GM12873 (cell line): ENCODE results near the gene FIGLA.

Experiments used
- CTCF ChIP-seq: IDR thresholded peaks from 2 replicates; pipeline ENCODE4 v1.5.1; 2012; ENCODE audit warnings: low read depth, mild to moderate bottlenecking, moderate library complexity, low read length, control low read depth; ENCODE audit not compliant: insufficient read depth; ENCODE audit errors: missing control alignments

FIGLA gene

DNA sequence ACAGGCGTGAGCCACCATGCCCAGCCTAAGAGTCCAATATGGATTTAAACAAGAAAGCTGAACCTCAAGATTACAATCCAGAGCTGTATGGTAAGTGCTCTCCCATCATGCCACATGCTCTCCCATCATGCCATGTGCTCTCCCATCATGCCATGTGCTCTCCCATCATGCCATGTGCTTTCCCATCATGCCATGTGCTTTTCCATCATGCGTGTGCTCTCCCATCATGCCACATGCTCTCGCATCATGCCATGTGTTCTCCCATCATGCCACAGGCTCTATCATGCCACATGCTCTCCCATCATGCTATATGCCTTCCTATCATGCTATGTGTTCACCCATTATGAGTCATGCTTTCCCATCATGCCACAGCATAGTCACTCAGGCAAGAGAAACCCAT, 43.2 kb downstream of the FIGLA start:
- no peak for TF ChIP-seq CTCF

- no peak for TF ChIP-seq CTCF
These were observed 44.1 kb downstream of the FIGLA start for GRCh38 chr2:70746094-70746974.

- TF ChIP-seq CTCF, result no peak
These were observed 45.1 kb downstream of the FIGLA start for GRCh38 chr2:70745276-70745825.

- no peak for TF ChIP-seq CTCF
These were observed 46.0 kb downstream of the FIGLA start for GRCh38 chr2:70744397-70744796.

DNA sequence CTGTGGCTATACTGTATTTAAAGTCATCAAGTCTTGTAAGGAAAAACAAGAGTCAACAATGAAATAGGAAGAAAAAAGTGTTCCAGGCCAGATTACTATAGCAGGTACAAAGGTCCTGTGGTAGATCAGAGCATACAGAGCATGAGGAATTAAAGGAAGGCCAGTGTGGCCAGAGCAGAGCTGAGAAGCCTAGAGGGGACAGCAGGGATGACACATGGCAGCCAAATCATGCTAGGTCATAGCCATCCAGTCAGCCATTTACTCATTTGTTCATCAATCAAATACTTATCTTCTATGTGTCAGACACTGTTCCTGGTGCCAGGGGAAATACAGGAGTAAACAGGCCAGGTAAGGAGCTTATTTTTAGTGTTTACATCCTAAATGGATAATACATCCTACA, 46.8 kb downstream of the FIGLA start:
- TF ChIP-seq CTCF, result no peak

- no peak for TF ChIP-seq CTCF
These were observed 47.4 kb downstream of the FIGLA start for GRCh38 chr2:70743068-70743467.

DNA sequence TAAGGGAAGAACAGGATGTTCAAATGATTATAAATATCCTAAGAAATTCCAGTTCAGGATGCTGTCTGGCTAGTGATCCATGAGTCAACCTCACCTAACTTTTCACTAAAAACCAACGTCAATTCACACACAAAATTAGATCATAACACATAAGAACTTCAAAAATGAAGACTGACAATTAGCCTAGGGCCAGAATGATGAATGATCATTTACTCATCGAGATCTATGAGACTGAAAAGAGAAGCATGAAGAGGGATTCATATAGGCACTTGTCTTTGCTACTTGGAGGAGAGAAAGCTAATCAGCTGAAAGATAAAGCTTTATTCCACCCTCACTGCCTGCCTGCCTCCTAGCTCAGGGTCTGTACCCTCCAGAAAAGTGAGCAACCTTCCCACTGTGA, 52.3 kb downstream of the FIGLA start:
- no peak for TF ChIP-seq CTCF
